CD4-positive, alpha-beta T cell treated with Interleukin-6 for 4 hours (primary cell): Measurements from ENCODE around the gene NCAPD2.
"Not testable (repeated sequence)": the region's sequence is repeated elsewhere in the genome, so short reads cannot be mapped to it uniquely, and the experiment has no call there.

Experiments
- DNase-seq: peaks from one replicate; pipeline ENCODE4 v3.0.0-alpha.2; 2020; ENCODE audit warnings: mixed read lengths

Gene NCAPD2

DNA sequence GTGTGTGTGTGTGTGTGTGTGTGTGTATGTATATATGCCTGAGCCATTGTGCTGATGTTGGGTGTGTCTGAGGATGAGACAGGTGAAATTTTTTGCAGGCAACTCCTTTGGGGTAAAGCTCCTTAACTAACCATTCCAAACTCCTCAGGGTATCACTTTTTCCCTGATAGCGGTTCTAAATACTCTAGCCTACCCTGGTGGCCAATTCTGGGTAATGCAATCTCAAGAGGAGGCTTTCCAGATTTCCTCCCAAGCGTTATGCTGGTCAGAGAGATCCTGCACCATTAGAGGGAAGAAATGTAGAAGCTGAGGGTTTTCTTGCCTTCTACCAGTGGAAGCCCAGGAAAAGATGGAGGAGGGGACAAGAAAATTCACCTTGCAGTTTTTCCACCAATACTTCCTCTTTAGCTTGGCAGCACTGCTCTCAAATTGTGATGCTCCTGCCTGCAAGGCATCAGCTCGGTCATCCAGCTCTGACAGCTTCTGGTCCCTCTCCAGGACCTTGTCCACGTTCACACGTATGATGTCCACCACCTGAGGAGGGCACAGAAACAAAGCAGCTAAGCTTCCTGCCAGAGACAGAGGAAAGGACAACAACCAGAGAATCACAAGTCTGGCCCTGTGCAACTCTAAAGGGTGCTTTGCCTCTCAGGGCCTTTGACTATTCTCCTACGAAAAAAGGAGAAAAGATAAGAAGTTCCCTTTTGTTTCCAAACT, 28.3 kb upstream of the NCAPD2 start:
- DNase-seq = peak; percentile 61

- DNase-seq = no peak
These were observed 27.7 kb upstream of the NCAPD2 start for GRCh38 chr12:6466184-6466573.

DNA sequence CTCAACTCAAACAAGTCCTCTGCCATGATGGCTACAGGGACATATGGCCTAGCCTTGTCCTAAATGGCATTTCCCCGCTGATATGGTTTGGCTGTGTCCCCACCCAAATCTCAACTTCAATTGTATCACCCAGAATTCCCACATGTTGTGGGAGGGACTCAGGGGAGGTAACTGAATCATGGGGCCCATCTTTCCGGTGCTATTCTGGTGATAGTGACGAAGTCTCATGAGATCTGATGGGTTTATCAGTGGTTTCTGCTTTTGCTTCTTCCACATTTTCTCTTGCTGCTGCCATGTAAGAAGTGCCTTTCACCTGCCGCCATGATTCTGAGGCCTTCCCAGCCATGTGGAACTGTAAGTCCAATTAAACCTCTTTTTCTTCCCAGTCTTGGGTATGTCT, 27.2 kb upstream of the NCAPD2 start:
- DNase-seq = not testable (repeated sequence)

DNA sequence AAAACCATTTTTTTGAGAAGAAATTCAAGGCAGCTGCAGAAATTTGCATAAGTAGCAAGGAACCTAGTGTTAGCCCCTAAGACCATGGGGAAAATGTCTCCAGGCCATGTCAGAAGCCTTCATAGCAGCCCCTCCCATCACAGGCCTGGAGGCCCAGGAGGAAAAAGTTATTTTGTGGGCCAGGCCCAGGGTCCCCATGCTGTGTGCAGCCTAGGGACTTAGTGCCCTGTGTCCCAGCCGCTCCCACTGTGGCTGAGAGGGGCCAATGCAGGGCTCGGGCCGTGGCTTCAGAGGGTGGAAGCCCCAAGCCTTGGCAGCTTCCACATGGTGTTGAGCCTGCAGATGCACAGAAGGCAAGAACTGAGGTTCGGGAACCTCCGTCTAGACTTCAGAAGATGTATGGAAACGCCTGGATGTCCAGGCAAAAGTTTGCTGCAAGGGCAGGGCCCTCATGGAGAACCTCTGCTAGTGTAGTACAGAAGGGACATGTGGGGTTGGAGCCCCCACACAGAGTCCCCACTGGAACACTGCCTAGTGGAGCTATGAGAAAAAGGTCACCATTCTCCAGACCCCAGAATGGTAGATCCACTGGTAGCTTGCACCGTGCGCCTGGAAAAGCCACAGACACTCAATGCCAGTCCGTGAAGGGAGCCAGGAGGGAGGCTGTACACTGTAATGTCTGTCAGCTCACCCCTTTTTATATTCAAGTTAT, 26.2 kb upstream of the NCAPD2 start:
- DNase-seq = not testable (repeated sequence)

DNA sequence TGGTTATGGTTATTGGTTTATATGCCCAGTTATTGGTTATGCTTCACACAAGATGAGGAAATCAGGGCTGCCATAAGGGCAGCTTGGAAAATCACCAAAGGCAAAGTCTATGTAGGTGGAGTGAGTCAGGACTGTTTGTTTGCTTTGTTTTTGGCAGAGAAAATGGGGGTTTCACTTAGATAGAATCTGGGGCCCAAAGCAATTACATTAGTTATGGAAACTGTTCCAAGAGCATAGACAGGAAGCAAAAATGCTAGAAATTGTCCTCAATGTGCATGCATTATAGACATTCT, 25.7 kb upstream of the NCAPD2 start:
- DNase-seq = no peak

- no peak for DNase-seq
These were observed 24.8 kb upstream of the NCAPD2 start for GRCh38 chr12:6469092-6469491.

GRCh38 chr12:6469609-6470374, 24.1 kb upstream of the NCAPD2 start:
- DNase-seq = no peak

DNA sequence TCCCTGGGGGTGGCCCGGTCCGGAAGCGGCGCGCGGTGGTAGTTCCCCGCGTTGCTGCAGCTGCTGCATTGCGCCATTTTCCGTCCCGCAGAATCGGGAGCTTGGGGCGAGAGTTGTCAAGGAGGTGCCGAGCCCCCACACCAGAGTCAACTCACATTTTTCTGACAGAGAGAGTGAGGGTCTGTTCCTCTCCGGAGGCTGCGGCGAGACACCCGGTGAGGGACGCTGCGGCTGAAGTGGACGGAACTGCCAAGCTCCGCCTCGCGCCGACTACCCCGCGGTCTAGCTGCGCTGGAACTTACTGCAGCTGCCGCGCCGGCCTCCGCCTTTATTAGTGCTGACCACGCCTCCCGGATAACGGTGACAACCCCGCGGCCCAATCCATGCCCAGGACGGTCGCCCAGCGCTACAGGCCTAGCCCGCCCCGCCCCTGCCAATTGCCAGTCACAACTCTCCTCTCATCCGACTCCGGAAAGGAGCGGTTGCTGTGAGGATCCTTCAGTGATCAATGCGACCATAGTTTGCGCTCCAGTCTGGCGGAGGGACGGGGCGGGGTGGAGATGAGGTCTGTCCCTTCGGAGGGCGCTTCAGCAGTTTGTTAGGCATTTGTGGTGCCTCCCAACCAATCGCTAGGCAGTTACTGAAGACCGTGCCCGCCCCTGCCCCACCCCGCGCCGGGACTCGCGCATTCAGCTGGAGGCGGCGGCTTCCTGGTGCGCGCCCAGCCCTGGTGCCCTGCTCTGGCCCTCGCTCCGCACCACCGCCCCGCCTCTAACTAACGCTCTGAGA, 23.3 kb upstream of the NCAPD2 start, which contains the start of gene VAMP1:
VAMP1 (minus strand) TSS at position 303 of the 789 bp plus-strand sequence; CDS start at position 157, 146 bp downstream.
- peak; percentile 99 for DNase-seq

DNA sequence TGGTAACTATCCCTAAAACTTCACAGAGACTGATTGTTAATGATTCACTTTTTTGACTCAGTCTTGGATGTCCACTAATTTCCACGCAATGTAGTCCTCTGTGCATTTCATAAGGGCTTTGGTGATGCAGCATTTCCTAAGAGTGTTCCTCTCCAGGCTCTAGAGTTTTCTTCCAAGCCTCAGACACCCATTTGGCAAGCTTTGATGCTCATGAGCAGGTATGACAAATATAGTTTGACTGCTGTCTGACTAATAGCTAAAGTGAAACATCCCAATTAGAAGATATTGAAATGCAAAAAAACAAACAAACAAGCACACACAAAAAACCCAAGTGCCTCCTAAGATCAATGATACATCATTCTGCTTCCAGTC, 21.9 kb upstream of the NCAPD2 start:
- no peak for DNase-seq

DNA sequence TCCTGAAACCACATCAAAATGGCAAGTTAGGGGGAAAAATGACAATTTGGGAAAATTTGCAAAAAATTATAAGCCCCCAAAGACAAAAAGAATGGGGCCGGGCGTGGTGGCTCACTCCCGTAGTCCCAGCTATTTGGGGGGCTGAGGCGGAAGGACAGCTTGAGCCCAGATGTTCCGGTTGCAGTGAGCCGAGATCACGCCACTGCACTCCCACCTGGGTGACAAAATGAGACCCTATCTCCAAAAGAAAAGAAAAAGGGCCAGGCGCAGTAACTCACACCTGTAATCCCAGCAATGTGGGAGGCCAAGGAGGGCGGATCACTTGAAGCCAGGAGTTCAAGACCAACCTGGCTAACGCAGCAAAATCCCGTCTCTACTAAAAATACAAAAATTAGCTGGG, 21.4 kb upstream of the NCAPD2 start:
- DNase-seq = no peak

DNA sequence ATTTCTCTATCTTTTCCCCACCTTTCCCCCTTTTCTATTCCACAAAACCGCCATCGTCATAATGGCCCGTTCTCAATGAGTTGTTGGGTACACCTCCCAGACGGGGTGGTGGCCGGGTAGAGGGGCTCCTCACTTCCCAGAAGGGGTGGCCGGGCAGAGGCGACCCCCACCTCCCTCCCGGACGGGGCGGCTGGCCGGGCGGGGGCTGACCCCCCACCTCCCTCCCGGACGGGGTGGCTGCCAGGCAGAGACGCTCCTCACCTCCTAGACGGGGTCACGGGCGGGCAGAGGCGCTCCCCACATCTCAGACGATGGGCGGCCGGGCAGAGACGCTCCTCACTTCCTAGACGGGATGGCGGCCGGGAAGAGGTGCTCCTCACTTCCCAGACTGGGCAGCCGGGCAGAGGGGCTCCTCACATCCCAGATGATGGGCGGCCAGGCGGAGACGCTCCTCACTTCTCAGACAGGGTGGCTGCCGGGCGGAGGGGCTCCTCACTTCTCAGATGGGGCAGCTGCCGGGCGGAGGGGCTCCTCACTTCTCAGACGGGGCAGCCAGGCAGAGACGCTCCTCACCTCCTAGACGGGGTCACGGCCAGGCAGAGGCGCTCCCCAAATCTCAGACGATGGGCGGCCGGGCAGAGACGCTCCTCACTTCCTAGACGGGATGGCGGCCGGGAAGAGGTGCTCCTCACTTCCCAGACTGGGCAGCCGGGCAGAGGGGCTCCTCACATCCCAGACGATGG, 18.5 kb upstream of the NCAPD2 start:
- not testable (repeated sequence) for DNase-seq

- DNase-seq = no peak
These were observed 17.4 kb upstream of the NCAPD2 start for GRCh38 chr12:6476489-6476888.

DNA sequence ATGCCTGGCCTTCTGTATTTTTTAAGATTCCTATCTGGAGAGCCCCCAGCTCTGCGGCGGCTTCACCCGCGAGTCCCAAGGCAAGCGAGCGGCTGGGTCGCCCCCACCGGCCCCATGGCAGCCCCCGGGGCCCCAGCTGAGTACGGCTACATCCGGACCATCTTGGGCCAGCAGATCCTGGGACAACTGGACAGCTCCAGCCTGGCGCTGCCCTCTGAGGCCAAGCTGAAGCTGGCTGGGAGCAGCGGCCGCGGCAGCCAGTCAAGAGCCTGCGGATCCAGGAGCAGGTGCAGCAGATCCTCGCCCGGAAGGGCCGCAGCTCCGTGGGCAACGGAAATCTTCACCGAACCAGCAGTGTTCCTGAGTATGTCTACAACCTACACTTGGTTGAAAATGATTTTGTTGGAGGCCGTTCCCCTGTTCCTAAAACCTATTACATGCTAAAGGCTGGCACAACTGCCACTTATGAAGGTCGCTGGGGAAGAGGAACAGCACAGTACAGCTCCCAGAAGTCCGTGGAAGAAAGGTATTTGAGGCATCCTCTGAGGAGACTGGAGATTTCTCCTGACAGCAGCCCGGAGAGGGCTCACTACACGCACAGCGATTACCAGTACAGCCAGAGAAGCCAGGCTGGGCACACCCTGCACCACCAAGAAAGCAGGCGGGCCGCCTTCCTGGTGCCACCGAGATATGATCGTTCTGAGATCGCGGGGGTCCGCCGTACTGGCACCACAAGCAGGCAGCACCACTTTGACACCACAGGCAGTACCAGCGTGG, 16.1 kb upstream of the NCAPD2 start:
- DNase-seq = not testable (repeated sequence)

GRCh38 chr12:6478416-6478815, 15.5 kb upstream of the NCAPD2 start:
- DNase-seq = no peak

GRCh38 chr12:6488240-6488639, 5.7 kb upstream of the NCAPD2 start:
- DNase-seq = no peak

DNA sequence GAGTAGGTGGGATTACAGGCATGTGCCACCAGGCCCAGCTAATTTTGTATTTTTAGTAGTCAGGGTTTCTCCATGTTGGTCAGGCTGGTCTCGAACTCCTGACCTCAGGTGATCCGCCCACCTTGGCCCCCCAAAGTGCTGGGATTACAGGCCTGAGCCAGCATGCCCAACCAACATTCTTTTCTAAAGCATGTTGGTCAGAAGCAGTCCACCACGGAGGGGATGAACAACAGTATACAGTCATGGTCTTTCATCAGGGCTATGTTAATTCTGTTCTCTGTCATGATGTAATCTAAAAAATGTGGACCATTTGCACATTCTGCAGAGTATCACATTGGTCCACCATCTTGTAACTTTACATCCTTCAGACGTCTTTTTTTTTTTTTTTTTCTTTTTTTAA, 4.5 kb upstream of the NCAPD2 start:
- DNase-seq = no peak

GRCh38 chr12:6490673-6491072, 3.2 kb upstream of the NCAPD2 start:
- not testable (repeated sequence) for DNase-seq

- DNase-seq = peak; percentile 97
These were observed 935 bp upstream of the NCAPD2 start, which contains the start of gene MRPL51 for GRCh38 chr12:6492838-6493496. Gene MRPL51, minus strand, starts transcription at chr12:6493262. Its CDS starts 126 bp downstream, at chr12:6493136.

- DNase-seq = peak; percentile 24
These were observed 399 bp downstream of the NCAPD2 start for GRCh38 chr12:6494258-6494743.

DNA sequence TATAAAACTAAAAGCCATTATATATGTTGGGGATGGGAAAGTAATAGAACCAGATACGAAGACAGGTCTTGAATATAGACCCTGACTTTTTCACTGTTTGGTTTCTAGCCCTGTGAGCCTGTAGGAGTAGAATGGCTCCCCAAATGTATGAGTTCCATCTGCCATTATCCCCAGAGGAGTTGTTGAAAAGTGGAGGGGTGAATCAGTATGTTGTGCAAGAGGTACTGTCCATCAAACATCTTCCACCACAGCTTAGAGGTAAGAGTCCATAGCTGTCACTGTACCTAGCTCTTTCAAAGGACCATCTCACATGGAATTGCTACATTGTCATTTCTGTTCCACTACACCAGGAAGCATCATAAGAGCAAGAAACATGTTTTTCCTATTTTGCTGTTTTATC, 1.1 kb downstream of the NCAPD2 start:
- DNase-seq = no peak

DNA sequence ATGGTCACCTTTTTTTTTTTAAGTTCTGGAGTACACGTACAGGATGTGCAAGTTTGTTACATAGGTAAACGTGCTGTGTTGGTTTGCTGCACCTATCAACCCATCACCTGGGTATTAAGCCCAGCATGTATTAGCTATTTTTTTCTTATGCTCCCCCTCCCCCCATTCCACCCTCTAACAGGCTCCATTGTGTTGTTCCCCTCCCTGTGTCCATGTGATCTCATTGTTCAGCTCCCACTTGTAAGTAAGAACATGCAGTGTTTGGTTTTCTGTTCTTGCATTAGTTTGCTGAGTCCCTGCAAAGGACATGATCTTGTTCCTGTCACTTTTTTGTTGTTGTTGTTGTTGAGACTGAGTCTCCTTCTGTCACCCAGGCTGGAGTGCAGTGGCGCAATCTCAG, 3.4 kb downstream of the NCAPD2 start:
- not testable (repeated sequence) for DNase-seq
